Fibroblast of lung (primary cell): ENCODE measurements around the gene DNAL4. TPM values are rescaled to one million over a fixed set of nuclear protein-coding genes. Genes with fewer than 3 reads are reported as not detected.
A peak's percentile ranks its signal among the peaks of the same experiment; 100 is the strongest.

Experiments used
- DNase-seq, 2 donors: peaks; one replicate each; pipeline versions ENCODE4 v3.0.0 to v3.0.0-alpha.2; 2010; ENCODE audit warnings: low read depth in 2 of 2
- H2AFZ ChIP-seq: 2 replicates; pipeline ENCODE4 v1.5.1; 2012; ENCODE audit warnings: low read length, control low read depth, inconsistent platforms
- H3K27ac ChIP-seq: 2 replicates; pipeline ENCODE4 v1.5.1; 2011; ENCODE audit warnings: low read length, control low read depth; ENCODE audit not compliant: insufficient read depth
- H3K27me3 ChIP-seq: 2 replicates; pipeline ENCODE4 v1.5.1; 2011; ENCODE audit warnings: mild to moderate bottlenecking, low read length; ENCODE audit not compliant: control insufficient read depth, insufficient read depth
- H3K36me3 ChIP-seq: 2 replicates; pipeline ENCODE4 v1.5.1; 2011; ENCODE audit warnings: low read length; ENCODE audit not compliant: control insufficient read depth, insufficient read depth
- H3K4me1 ChIP-seq: 2 replicates; pipeline ENCODE4 v1.5.1; 2011; ENCODE audit warnings: low read length; ENCODE audit not compliant: control insufficient read depth, insufficient read depth; ENCODE audit errors: extremely low read depth
- H3K4me2 ChIP-seq: 2 replicates; pipeline ENCODE4 v1.5.1; 2011; ENCODE audit warnings: low read length, control low read depth; ENCODE audit not compliant: insufficient read depth; ENCODE audit errors: extremely low read depth
- H3K4me3 ChIP-seq, 4 experiments: fragments of 200-600 bp in 1 of 4; sonication (generic) in 1 of 4; replicated peaks in 1 of 4; 2 replicates each; pipeline ENCODE4 v1.5.1; 2011 to 2016; ENCODE audit warnings: low read length in 4 of 4, low read depth in 3 of 4, mild to moderate bottlenecking in 3 of 4, control low read depth in 2 of 4, inconsistent platforms in 1 of 4, mixed read lengths in 1 of 4; ENCODE audit not compliant: insufficient read depth in 1 of 4; ENCODE audit errors: control extremely low read depth in 1 of 4
- H3K79me2 ChIP-seq: 2 replicates; pipeline ENCODE4 v1.5.1; 2012; ENCODE audit warnings: mild to moderate bottlenecking, low read length, inconsistent platforms; ENCODE audit not compliant: control insufficient read depth, insufficient read depth
- H3K9ac ChIP-seq: 2 replicates; pipeline ENCODE4 v1.5.1; 2011; ENCODE audit warnings: mild to moderate bottlenecking, low read length, control low read depth; ENCODE audit not compliant: insufficient read depth
- H3K9me3 ChIP-seq: 2 replicates; pipeline ENCODE4 v1.5.1; 2012; ENCODE audit warnings: low read depth, low read length; ENCODE audit not compliant: control insufficient read depth, insufficient read depth
- H4K20me1 ChIP-seq: 2 replicates; pipeline ENCODE4 v1.5.1; 2011; ENCODE audit warnings: low read length; ENCODE audit not compliant: control insufficient read depth, insufficient read depth; ENCODE audit errors: extremely low read depth
- CTCF ChIP-seq, 2 donors: IDR thresholded peaks in 1 of 2; conservative IDR thresholded peaks in 1 of 2; 1 replicate in 1 of 2; 2 replicates in 1 of 2; pipeline ENCODE4 v1.5.1; 2011 to 2012; ENCODE audit warnings: low read length in 2 of 2, control low read depth in 1 of 2, inconsistent platforms in 1 of 2, low read depth in 1 of 2, mild to moderate bottlenecking in 1 of 2
- EZH2 ChIP-seq: IDR thresholded peaks from 2 replicates; pipeline ENCODE4 v1.5.1; 2012; ENCODE audit warnings: low read length, control low read depth, mild to moderate bottlenecking; ENCODE audit errors: missing control alignments
- polyA plus RNA-seq, 2 donors: library from polyadenylated mRNA; depleted of rRNA in 1 of 2; stranded (reverse) in 1 of 2; unstranded in 1 of 2; fragments of >200 nt; gene quantifications; 2 replicates each; pipeline ENCODE4 v1.2.1, GENCODE V29; 2011 to 2012; ENCODE audit warnings: missing spikeins in 1 of 2
- total RNA-seq: library from RNA; depleted of rRNA; stranded (reverse); fragments of >200 nt; gene quantifications from 2 replicates; pipeline ENCODE4 v1.2.1, GENCODE V29; 2014

The DNAL4 gene
- total and polyA plus RNA-seq, 2 donors (not counting 1 experiment from before 2014, with no cell fraction given): 13.3 to 25.1 TPM

GRCh38 chr22:38753948-38754750 is 39.8 kb downstream of the DNAL4 start:
- H3K27me3 ChIP-seq: no peaks in the 10 kb centered on the region
- peaks cover 30% of the 10 kb centered on the region for H3K36me3 ChIP-seq
- peak overlapping the region; percentile 96 for H3K4me2 ChIP-seq
- H3K27ac ChIP-seq: peak overlapping the region; percentile 90
- no peaks in the 10 kb centered on the region for H4K20me1 ChIP-seq
- H3K4me3 ChIP-seq: peak overlapping the region; percentile 68 to 79 (median 72)
- H3K9ac ChIP-seq: no peak overlapping the region
- H2AFZ ChIP-seq: peak overlapping the region; percentile 45
- no peaks in the 10 kb centered on the region for H3K9me3 ChIP-seq
- peaks cover 7% of the 10 kb centered on the region for H3K4me1 ChIP-seq
- peaks cover 18% of the 10 kb centered on the region for H3K79me2 ChIP-seq
- DNase-seq: peak; percentile 73 to 86
- no peak for TF ChIP-seq EZH2
- no peak for TF ChIP-seq CTCF (conservative IDR thresholded peaks at IDR 0.05 in 1 of 2, IDR thresholded peaks at IDR 0.05 in 1 of 2; ENCODE audit: low read depth in 1 of 2, low read length in 2 of 2)

- TF ChIP-seq CTCF (conservative IDR thresholded peaks at IDR 0.05 in 1 of 2, IDR thresholded peaks at IDR 0.05 in 1 of 2; ENCODE audit: low read depth in 1 of 2, low read length in 2 of 2): no peak
- no peak for TF ChIP-seq EZH2
- H3K9ac ChIP-seq: no peak overlapping the region
- H3K36me3 ChIP-seq: peaks cover 35% of the 10 kb centered on the region
- DNase-seq: peak in 1 of 2 donors; percentile 37
- no peak overlapping the region for H3K4me3 ChIP-seq
- no peak overlapping the region for H3K27ac ChIP-seq
- H3K4me2 ChIP-seq: no peak overlapping the region
- H3K4me1 ChIP-seq: peaks cover 6% of the 10 kb centered on the region
- no peaks in the 10 kb centered on the region for H3K9me3 ChIP-seq
- H3K79me2 ChIP-seq: peaks cover 18% of the 10 kb centered on the region
- H3K27me3 ChIP-seq: no peaks in the 10 kb centered on the region
- no peak overlapping the region for H2AFZ ChIP-seq
- no peaks in the 10 kb centered on the region for H4K20me1 ChIP-seq
These were observed 42.3 kb downstream of the DNAL4 start for GRCh38 chr22:38751422-38752346.

- H3K4me2 ChIP-seq: no peak overlapping the region
- no peaks in the 10 kb centered on the region for H3K9me3 ChIP-seq
- no peaks in the 10 kb centered on the region for H4K20me1 ChIP-seq
- no peak overlapping the region for H3K27ac ChIP-seq
- H3K36me3 ChIP-seq: peaks cover 35% of the 10 kb centered on the region
- DNase-seq: no peak
- peaks cover 18% of the 10 kb centered on the region for H3K79me2 ChIP-seq
- H3K27me3 ChIP-seq: no peaks in the 10 kb centered on the region
- TF ChIP-seq CTCF (conservative IDR thresholded peaks at IDR 0.05 in 1 of 2, IDR thresholded peaks at IDR 0.05 in 1 of 2; ENCODE audit: low read depth in 1 of 2, low read length in 2 of 2): no peak
- no peak overlapping the region for H2AFZ ChIP-seq
- H3K9ac ChIP-seq: no peak overlapping the region
- H3K4me3 ChIP-seq: no peak overlapping the region
- H3K4me1 ChIP-seq: peaks cover 4% of the 10 kb centered on the region
These were observed 42.9 kb downstream of the DNAL4 start for GRCh38 chr22:38751066-38751421.
